DMS153 (cell line): ENCODE results near the gene VPS8.
"Not testable (repeated sequence)": the region's sequence is repeated elsewhere in the genome, so short reads cannot be mapped to it uniquely, and the experiment has no call there.

Experiments
- DNase-seq: peaks from one replicate; lab custom pipeline; 2025; lab: John Stamatoyannopoulos, UW

Gene VPS8

GRCh38 chr3:184872200-184872599 is 60.2 kb downstream of the VPS8 start:
- no peak for DNase-seq

- no peak for DNase-seq
Observed at GRCh38 chr3:184873141-184873540, 61.2 kb downstream of the VPS8 start.

- peak; percentile 16 for DNase-seq
Observed at GRCh38 chr3:184874709-184875644, 63.0 kb downstream of the VPS8 start.

GRCh38 chr3:184880276-184881019 is 68.5 kb downstream of the VPS8 start:
- DNase-seq: no peak

GRCh38 chr3:184884359-184885017 is 72.5 kb downstream of the VPS8 start:
- DNase-seq: no peak

GRCh38 chr3:184885112-184885511 is 73.1 kb downstream of the VPS8 start:
- no peak for DNase-seq

GRCh38 chr3:184887574-184887973 is 75.6 kb downstream of the VPS8 start:
- DNase-seq: no peak

- no peak for DNase-seq
Observed at GRCh38 chr3:184889312-184889904, 77.4 kb downstream of the VPS8 start.

GRCh38 chr3:184894051-184894450 is 82.1 kb downstream of the VPS8 start:
- no peak for DNase-seq

- no peak for DNase-seq
Observed at GRCh38 chr3:184895350-184895749, 83.4 kb downstream of the VPS8 start.

GRCh38 chr3:184896336-184896735 is 84.4 kb downstream of the VPS8 start:
- DNase-seq: no peak

GRCh38 chr3:184899953-184900595 is 88.1 kb downstream of the VPS8 start:
- no peak for DNase-seq

- not testable (repeated sequence) for DNase-seq
Observed at GRCh38 chr3:184907031-184907430, 95.1 kb downstream of the VPS8 start.

GRCh38 chr3:184907681-184908649 is 96.0 kb downstream of the VPS8 start:
- no peak for DNase-seq

- no peak for DNase-seq
Observed at GRCh38 chr3:184908859-184909258, 96.9 kb downstream of the VPS8 start.

GRCh38 chr3:184910664-184911063 is 98.7 kb downstream of the VPS8 start:
- no peak for DNase-seq

GRCh38 chr3:184911570-184911969 is 99.6 kb downstream of the VPS8 start:
- no peak for DNase-seq

- no peak for DNase-seq
Observed at GRCh38 chr3:184912163-184912562, 100.2 kb downstream of the VPS8 start.

GRCh38 chr3:184914628-184915027 is 102.7 kb downstream of the VPS8 start:
- no peak for DNase-seq

- DNase-seq: no peak
Observed at GRCh38 chr3:184918750-184919149, 106.8 kb downstream of the VPS8 start.
